RWPE2 (cell line): ENCODE measurements around the gene SCYL3.
A peak's percentile ranks its signal among the peaks of the same experiment; 100 is the strongest.
"Not testable (repeated sequence)": the region's sequence is repeated elsewhere in the genome, so short reads cannot be mapped to it uniquely, and the experiment has no call there.

Source experiments
- ATAC-seq: fragments of 200-7000 bp; cut with Tn5 transposase; 3 replicates; pipeline ENCODE4 v1.9.1; 2021; ENCODE audit warnings: low read depth
- DNase-seq: peaks from one replicate; pipeline ENCODE4 v3.0.0-alpha.2; 2020; ENCODE audit warnings: low spot score
- H3K27ac ChIP-seq: fragments of 450-650 bp; 2 replicates; pipeline ENCODE4 v1.5.1; 2017; ENCODE audit warnings: mild to moderate bottlenecking; ENCODE audit not compliant: poor library complexity, severe bottlenecking
- H3K27me3 ChIP-seq: fragments of 250-450 bp; sonication (Bioruptor Pico); 2 replicates; pipeline ENCODE4 v1.5.1; 2021; ENCODE audit warnings: mild to moderate bottlenecking, moderate library complexity; ENCODE audit not compliant: insufficient read depth, poor library complexity, severe bottlenecking
- H3K36me3 ChIP-seq: fragments of 250-450 bp; sonication (Bioruptor Pico); 2 replicates; pipeline ENCODE4 v1.5.1; 2020; ENCODE audit warnings: low read depth, mild to moderate bottlenecking, moderate library complexity
- H3K4me1 ChIP-seq: fragments of 250-450 bp; sonication (Bioruptor Pico); 2 replicates; pipeline ENCODE4 v1.5.1; 2021; ENCODE audit warnings: mild to moderate bottlenecking, moderate library complexity; ENCODE audit not compliant: insufficient read depth, poor library complexity, severe bottlenecking
- H3K4me3 ChIP-seq: fragments of 250-450 bp; sonication (Bioruptor Pico); 2 replicates; pipeline ENCODE4 v1.5.1; 2021; ENCODE audit warnings: mild to moderate bottlenecking, moderate library complexity; ENCODE audit not compliant: severe bottlenecking
- H3K9me3 ChIP-seq: fragments of 250-450 bp; sonication (Bioruptor Pico); 2 replicates; pipeline ENCODE4 v1.5.1; 2021; ENCODE audit warnings: mild to moderate bottlenecking, moderate library complexity; ENCODE audit not compliant: severe bottlenecking
- CTCF ChIP-seq: fragments of 450-650 bp; IDR thresholded peaks from one replicate; pipeline ENCODE4 v1.5.1; 2017; ENCODE audit warnings: mild to moderate bottlenecking, moderate library complexity; ENCODE audit not compliant: poor library complexity, severe bottlenecking

SCYL3 gene

GRCh38 chr1:169874229-169874628 is 19.5 kb downstream of the SCYL3 start:
- no peak for DNase-seq
- Histone ChIP-seq H3K4me3 (no peak overlapping the region), H3K9me3 (peaks cover 8% of the 10 kb centered on the region), H3K27ac (no peak overlapping the region), H3K4me1 (peaks cover 8% of the 10 kb centered on the region), H3K27me3 (no peaks in the 10 kb centered on the region), H3K36me3 (peaks cover 62% of the 10 kb centered on the region)
- peak; percentile 67 for ATAC-seq
- no peak for TF ChIP-seq CTCF

- Histone ChIP-seq H3K27ac (no peak overlapping the region), H3K4me3 (no peak overlapping the region), H3K4me1 (peaks cover 8% of the 10 kb centered on the region), H3K27me3 (no peaks in the 10 kb centered on the region), H3K9me3 (peaks cover 8% of the 10 kb centered on the region), H3K36me3 (peaks cover 67% of the 10 kb centered on the region)
- DNase-seq (no peak), ATAC-seq (no peak)
- TF ChIP-seq CTCF = no peak
Measured at GRCh38 chr1:169873582-169874199, 20.0 kb downstream of the SCYL3 start.

- peaks cover 68% of the 10 kb centered on the region for H3K36me3 ChIP-seq
- H3K27ac ChIP-seq = no peak overlapping the region
- H3K27me3 ChIP-seq = no peaks in the 10 kb centered on the region
- H3K4me1 ChIP-seq = peaks cover 9% of the 10 kb centered on the region
- ATAC-seq (no peak), DNase-seq (no peak)
- no peak for TF ChIP-seq CTCF
- H3K4me3 ChIP-seq = no peak overlapping the region
- H3K9me3 ChIP-seq = peaks cover 8% of the 10 kb centered on the region
Measured at GRCh38 chr1:169872906-169873305, 20.8 kb downstream of the SCYL3 start.

- Histone ChIP-seq H3K4me1 (peaks cover 19% of the 10 kb centered on the region), H3K36me3 (peaks cover 68% of the 10 kb centered on the region)
- H3K4me3 ChIP-seq, ATAC-seq, H3K27ac ChIP-seq, H3K9me3 ChIP-seq, DNase-seq, H3K27me3 ChIP-seq: not testable (repeated sequence)
Measured at GRCh38 chr1:169871988-169872387, 21.7 kb downstream of the SCYL3 start.

- H3K4me1 ChIP-seq = peaks cover 25% of the 10 kb centered on the region
- H3K36me3 ChIP-seq = peaks cover 91% of the 10 kb centered on the region
- TF ChIP-seq CTCF = no peak
- ATAC-seq (no peak), DNase-seq (no peak)
- no peak overlapping the region for H3K4me3 ChIP-seq
- peaks cover 8% of the 10 kb centered on the region for H3K9me3 ChIP-seq
- H3K27ac ChIP-seq = no peak overlapping the region
- no peaks in the 10 kb centered on the region for H3K27me3 ChIP-seq
Measured at GRCh38 chr1:169869426-169869825, 24.3 kb downstream of the SCYL3 start.
